Endothelial cell of umbilical vein (primary cell): ENCODE measurements around the gene RBMS3. TPM values are rescaled to one million over a fixed set of nuclear protein-coding genes. Genes with fewer than 3 reads are reported as not detected.

Source experiments
- BruUV-seq: library from RNA; stranded (reverse); fragments of 400-500 nt; replicated peaks from 2 replicates; lab custom pipeline; 2021; lab: Mats Ljungman, UMichigan
- CTCF ChIA-PET: fragments of 300-600, 350-600 bp; sonication (Branson Sonifier 250); formaldehyde crosslinking; loops from one replicate; lab custom pipeline; 2021; ENCODE audit warnings: antibody characterized with exemption, inconsistent platforms; lab: Charles Lee
- POLR2A ChIA-PET: fragments of 300-600, 350-600 bp; sonication (Branson Sonifier 250); formaldehyde crosslinking; loops from one replicate; lab custom pipeline; 2021; ENCODE audit warnings: antibody characterized with exemption, inconsistent platforms; lab: Charles Lee
- DNase-seq: peaks from one replicate; pipeline ENCODE4 v3.0.0-alpha.2; 2011; ENCODE audit warnings: low read depth, low spot score
- FAIRE-seq: peaks from 2 replicates; lab custom pipeline; 2011; peaks lifted over from hg19 to GRCh38; lab: Jason Lieb, UNC
- H2AFZ ChIP-seq: 2 replicates; pipeline ENCODE4 v1.6.0; 2012; ENCODE audit warnings: low read depth, low read length, control low read depth, inconsistent platforms
- H3K27ac ChIP-seq: 2 replicates; pipeline ENCODE4 v1.5.1; 2011; ENCODE audit warnings: low read depth, mild to moderate bottlenecking, control low read depth, low read length, moderate library complexity; ENCODE audit not compliant: insufficient read depth
- H3K27me3 ChIP-seq, 2 experiments: 2 replicates each; pipeline versions ENCODE4 v1.6.0 to v1.6.1; 2011; ENCODE audit warnings: low read length in 2 of 2, mixed read lengths in 1 of 2; ENCODE audit not compliant: control insufficient read depth in 2 of 2, insufficient read depth in 2 of 2
- H3K36me3 ChIP-seq, 2 experiments: 2 replicates in 1 of 2; 3 replicates in 1 of 2; pipeline ENCODE4 v1.5.1; 2011; ENCODE audit warnings: low read length in 2 of 2, mild to moderate bottlenecking in 1 of 2, moderate library complexity in 1 of 2; ENCODE audit not compliant: control insufficient read depth in 2 of 2, insufficient read depth in 2 of 2; ENCODE audit errors: extremely low read depth in 1 of 2
- H3K4me1 ChIP-seq: 3 replicates; pipeline ENCODE4 v1.5.1; 2011; ENCODE audit warnings: mild to moderate bottlenecking, low read length; ENCODE audit not compliant: control insufficient read depth, insufficient read depth; ENCODE audit errors: extremely low read depth
- H3K4me2 ChIP-seq: 2 replicates; pipeline ENCODE4 v1.6.1; 2011; ENCODE audit warnings: low read length, control low read depth, mixed read lengths; ENCODE audit not compliant: insufficient read depth
- H3K4me3 ChIP-seq, 3 experiments: fragments of 200-600 bp in 1 of 3; sonication (generic), shearing (Covaris generic) in 1 of 3; replicated peaks in 1 of 3; 2 replicates each; pipeline ENCODE4 v1.5.1; 2011 to 2016; ENCODE audit warnings: control low read depth in 3 of 3, low read length in 3 of 3, mild to moderate bottlenecking in 2 of 3, inconsistent platforms in 1 of 3, low read depth in 1 of 3, moderate library complexity in 1 of 3; ENCODE audit not compliant: insufficient read depth in 1 of 3
- H3K79me2 ChIP-seq: 2 replicates; pipeline ENCODE4 v1.6.0; 2012; ENCODE audit warnings: low read length, inconsistent platforms; ENCODE audit not compliant: control insufficient read depth, insufficient read depth
- H3K9ac ChIP-seq: replicated peaks from 2 replicates; pipeline ENCODE3; 2011; ENCODE audit warnings: low read length, control low read depth; ENCODE audit not compliant: insufficient read depth; ENCODE audit errors: extremely low read depth
- H3K9me1 ChIP-seq: replicated peaks from 3 replicates; pipeline ENCODE4 v1.6.0; 2011; ENCODE audit warnings: mild to moderate bottlenecking, low read length; ENCODE audit not compliant: control insufficient read depth, insufficient read depth; ENCODE audit errors: extremely low read depth
- H3K9me3 ChIP-seq: replicated peaks from 2 replicates; pipeline ENCODE4 v1.5.1; 2012; ENCODE audit warnings: low read length, inconsistent platforms; ENCODE audit not compliant: control insufficient read depth, insufficient read depth
- H4K20me1 ChIP-seq: replicated peaks from 2 replicates; pipeline ENCODE3; 2011; ENCODE audit warnings: mild to moderate bottlenecking, low read length; ENCODE audit not compliant: control insufficient read depth, insufficient read depth; ENCODE audit errors: extremely low read depth
- EZH2 ChIP-seq: IDR thresholded peaks from 2 replicates; pipeline ENCODE4 v1.6.1; 2012; ENCODE audit warnings: borderline replicate concordance, low read depth, mild to moderate bottlenecking, moderate library complexity, low read length, inconsistent platforms; ENCODE audit not compliant: severe bottlenecking
- FOS ChIP-seq: IDR thresholded peaks from 2 replicates; pipeline ENCODE4 v1.6.1; 2011; ENCODE audit warnings: mild to moderate bottlenecking, low read length, moderate library complexity, borderline replicate concordance; ENCODE audit not compliant: insufficient read depth
- GATA2 ChIP-seq: IDR thresholded peaks from 2 replicates; pipeline ENCODE4 v1.7.0; 2011; ENCODE audit warnings: low read depth, mild to moderate bottlenecking, moderate library complexity, mixed read lengths, low read length; ENCODE audit not compliant: insufficient read length, insufficient read depth
- JUN ChIP-seq: IDR thresholded peaks from 2 replicates; pipeline ENCODE4 v1.6.1; 2011; ENCODE audit warnings: borderline replicate concordance, low read depth; ENCODE audit not compliant: insufficient read length, insufficient read depth
- MYC ChIP-seq: IDR thresholded peaks from one replicate; pipeline ENCODE4 v1.6.1; 2011; ENCODE audit warnings: mild to moderate bottlenecking, low read depth, low read length
- POLR2A ChIP-seq: IDR thresholded peaks from 2 replicates; pipeline ENCODE4 v1.6.1; 2012; ENCODE audit warnings: low read depth, mild to moderate bottlenecking, control low read depth, low read length
- POLR2AphosphoS5 ChIP-seq: IDR thresholded peaks from 2 replicates; pipeline ENCODE4 v1.6.1; 2012; ENCODE audit warnings: low read depth, mild to moderate bottlenecking, control low read depth, low read length, moderate library complexity; ENCODE audit not compliant: insufficient read depth
- dilution Hi-C: fragments of 300-500 bp; cut with MboI; formaldehyde crosslinking; loops from one replicate; pipeline ENCODE4 v1.15.0; 2019; ENCODE audit warnings: low sequenced_read_pairs; ENCODE audit not compliant: extremely low pct_ligation_motif_present
- intact Hi-C: fragments of 100-400 bp; cut with micrococcal nuclease; formaldehyde crosslinking; loops from one replicate; pipeline ENCODE4 v1.10.0; 2022
- polyA plus RNA-seq, 4 experiments: library from polyadenylated mRNA; depleted of rRNA in 3 of 4; stranded (reverse) in 3 of 4; unstranded in 1 of 4; fragments of >200 nt; gene quantifications; 2 replicates each; pipeline versions ENCODE4 v1.2.1 to v1.2.3, GENCODE V29; 2011 to 2012; ENCODE audit warnings: missing spikeins in 1 of 4
- total RNA-seq: library from RNA; stranded (reverse); gene quantifications from 2 replicates; pipeline ENCODE4 v1.2.3, GENCODE V29; 2021
- TF ChIP-seq, protein P1 (sequence below): IDR thresholded peaks from 2 replicates; pipeline ENCODE4 v1.6.1; 2011; ENCODE audit not compliant: insufficient read depth, insufficient read length
- TF ChIP-seq, protein P2 (sequence below), 2 donors: IDR thresholded peaks; 1 replicate in 1 of 2; 2 replicates in 1 of 2; pipeline ENCODE4 v1.5.1; 2011; ENCODE audit warnings: low read length in 2 of 2, mild to moderate bottlenecking in 2 of 2, moderate library complexity in 2 of 2, control low read depth in 1 of 2, inconsistent platforms in 1 of 2, low read depth in 1 of 2; ENCODE audit not compliant: insufficient read depth in 1 of 2; ENCODE audit errors: extremely low read depth in 1 of 2

Gene RBMS3
- total and polyA plus RNA-seq, 2 donors (not counting 3 experiments of a cell fraction or from before 2014, with no cell fraction given) = 13.6 to 42.3 TPM

GRCh38 chr3:29896856-29897255 lies 616.0 kb downstream of the RBMS3 start:
- no peak overlapping the region for H2AFZ ChIP-seq
- ChIA-PET POLR2A (no interaction called here), CTCF (no interaction called here)
- intact Hi-C loops = no loop called here
- dilution Hi-C loops = no loop called here
- H3K27ac ChIP-seq = no peak overlapping the region
- H3K9ac ChIP-seq = no peak overlapping the region
- peaks cover 2% of the 10 kb centered on the region for H3K9me1 ChIP-seq
- peaks cover 0 to 2% of the 10 kb centered on the region in 2 experiments for H3K36me3 ChIP-seq
- no peak for DNase-seq
- H3K4me3 ChIP-seq = no peak overlapping the region
- H4K20me1 ChIP-seq = no peaks in the 10 kb centered on the region
- H3K79me2 ChIP-seq = no peaks in the 10 kb centered on the region
- H3K27me3 ChIP-seq = no peaks in the 10 kb centered on the region
- no TSS peak for BruUV-seq
- TF ChIP-seq, protein P1, sequence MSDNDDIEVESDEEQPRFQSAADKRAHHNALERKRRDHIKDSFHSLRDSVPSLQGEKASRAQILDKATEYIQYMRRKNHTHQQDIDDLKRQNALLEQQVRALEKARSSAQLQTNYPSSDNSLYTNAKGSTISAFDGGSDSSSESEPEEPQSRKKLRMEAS = no peak
- TF ChIP-seq POLR2A (no peak), EZH2 (no peak), GATA2 (no peak), JUN (no peak), POLR2AphosphoS5 (no peak), MYC (no peak), FOS (no peak)
- TF ChIP-seq, protein P2, sequence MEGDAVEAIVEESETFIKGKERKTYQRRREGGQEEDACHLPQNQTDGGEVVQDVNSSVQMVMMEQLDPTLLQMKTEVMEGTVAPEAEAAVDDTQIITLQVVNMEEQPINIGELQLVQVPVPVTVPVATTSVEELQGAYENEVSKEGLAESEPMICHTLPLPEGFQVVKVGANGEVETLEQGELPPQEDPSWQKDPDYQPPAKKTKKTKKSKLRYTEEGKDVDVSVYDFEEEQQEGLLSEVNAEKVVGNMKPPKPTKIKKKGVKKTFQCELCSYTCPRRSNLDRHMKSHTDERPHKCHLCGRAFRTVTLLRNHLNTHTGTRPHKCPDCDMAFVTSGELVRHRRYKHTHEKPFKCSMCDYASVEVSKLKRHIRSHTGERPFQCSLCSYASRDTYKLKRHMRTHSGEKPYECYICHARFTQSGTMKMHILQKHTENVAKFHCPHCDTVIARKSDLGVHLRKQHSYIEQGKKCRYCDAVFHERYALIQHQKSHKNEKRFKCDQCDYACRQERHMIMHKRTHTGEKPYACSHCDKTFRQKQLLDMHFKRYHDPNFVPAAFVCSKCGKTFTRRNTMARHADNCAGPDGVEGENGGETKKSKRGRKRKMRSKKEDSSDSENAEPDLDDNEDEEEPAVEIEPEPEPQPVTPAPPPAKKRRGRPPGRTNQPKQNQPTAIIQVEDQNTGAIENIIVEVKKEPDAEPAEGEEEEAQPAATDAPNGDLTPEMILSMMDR (IDR thresholded peaks at IDR 0.05; ENCODE audit: extremely low read depth in 1 of 2, insufficient read depth in 1 of 2, low read depth in 1 of 2, low read length in 2 of 2) = no peak
- H3K4me1 ChIP-seq = no peaks in the 10 kb centered on the region
- H3K9me3 ChIP-seq = no peaks in the 10 kb centered on the region
- H3K4me2 ChIP-seq = no peak overlapping the region
- FAIRE-seq = no peak
